Upper lobe of right lung (tissue), 1 donor: ENCODE data around the gene LITAFD. TPM values are rescaled to one million over a fixed set of nuclear protein-coding genes. Genes with fewer than 3 reads are reported as not detected.

Experiments used
- ATAC-seq: fragments of 200-7000 bp; cut with Tn5 transposase; one replicate; pipeline ENCODE4 v1.9.1; 2020; ENCODE audit warnings: mild to moderate bottlenecking, moderate library complexity
- DNase-seq: peaks from one replicate; pipeline ENCODE4 v3.0.0-alpha.2; 2020
- H3K27ac ChIP-seq: fragments of 200-600 bp; one replicate; pipeline ENCODE4 v1.8.0; 2022
- H3K27me3 ChIP-seq: fragments of 200-600 bp; one replicate; pipeline ENCODE4 v1.8.0; 2022; ENCODE audit warnings: mild to moderate bottlenecking
- H3K36me3 ChIP-seq: fragments of 200-600 bp; one replicate; pipeline ENCODE4 v1.8.0; 2022
- H3K4me1 ChIP-seq: fragments of 200-600 bp; one replicate; pipeline ENCODE4 v1.8.0; 2022
- H3K4me3 ChIP-seq: fragments of 200-600 bp; one replicate; pipeline ENCODE4 v1.8.0; 2022; ENCODE audit warnings: mild to moderate bottlenecking
- H3K9me3 ChIP-seq: fragments of 200-600 bp; one replicate; pipeline ENCODE4 v1.8.0; 2022
- CTCF ChIP-seq: fragments of 200-600 bp; IDR thresholded peaks from one replicate; pipeline ENCODE4 v1.8.0; 2022; ENCODE audit warnings: antibody characterized with exemption
- intact Hi-C: fragments of 100-400 bp; cut with DNase I; formaldehyde crosslinking; loops from one replicate; pipeline ENCODE4 v1.11.0; 2022
- total RNA-seq: library from RNA; stranded (reverse); fragmentation: NEBNext Ultra II Directional; extraction: Animal tissue kit (Norgen Biotek cat#: 25700); gene quantifications from one replicate; pipeline ENCODE4 v1.2.1, GENCODE V29; 2021
- donor health status: DM: no; HTN: yes; CAD: no; lungs with severe emphysema.

LITAFD gene
- total RNA-seq, 1 donor from 2014 or later: not detected

- intact Hi-C loops: no loop called here
- no peak for TF ChIP-seq CTCF
Measured at GRCh38 chr16:8900343-8900742, 18.2 kb downstream of the LITAFD start.

GRCh38 chr16:8901320-8901861 is 19.2 kb downstream of the LITAFD start:
- Histone ChIP-seq H3K27me3 (no peaks in the 10 kb centered on the region), H3K27ac (no peak overlapping the region), H3K4me3 (no peak overlapping the region), H3K36me3 (peaks cover 100% of the 10 kb centered on the region), H3K4me1 (no peaks in the 10 kb centered on the region), H3K9me3 (no peaks in the 10 kb centered on the region)
- DNase-seq (no peak), ATAC-seq (no peak)
- no peak for TF ChIP-seq CTCF
- intact Hi-C loops: no loop called here

More at GRCh38 chr16:8900343-8900742, 18.2 kb downstream of the LITAFD start:
- H3K9me3 ChIP-seq: no peaks in the 10 kb centered on the region
- H3K27ac ChIP-seq: no peak overlapping the region
- H3K4me3 ChIP-seq: no peak overlapping the region
- peaks cover 100% of the 10 kb centered on the region for H3K36me3 ChIP-seq
- DNase-seq (no peak), ATAC-seq (no peak)
- no peaks in the 10 kb centered on the region for H3K4me1 ChIP-seq
- no peaks in the 10 kb centered on the region for H3K27me3 ChIP-seq

- TF ChIP-seq CTCF: no peak
- DNase-seq (no peak), ATAC-seq (no peak)
- no peaks in the 10 kb centered on the region for H3K9me3 ChIP-seq
- peaks cover 100% of the 10 kb centered on the region for H3K36me3 ChIP-seq
- no peak overlapping the region for H3K4me3 ChIP-seq
- H3K4me1 ChIP-seq: no peaks in the 10 kb centered on the region
- intact Hi-C loops: no loop called here
- no peak overlapping the region for H3K27ac ChIP-seq
- H3K27me3 ChIP-seq: no peaks in the 10 kb centered on the region
Measured at GRCh38 chr16:8903004-8903403, 20.9 kb downstream of the LITAFD start.

- Histone ChIP-seq H3K9me3 (no peaks in the 10 kb centered on the region), H3K36me3 (peaks cover 100% of the 10 kb centered on the region), H3K4me1 (no peaks in the 10 kb centered on the region), H3K27ac (no peak overlapping the region), H3K27me3 (no peaks in the 10 kb centered on the region), H3K4me3 (no peak overlapping the region)
- ATAC-seq (no peak), DNase-seq (no peak)
- no peak for TF ChIP-seq CTCF
- intact Hi-C loops: no loop called here
Measured at GRCh38 chr16:8904018-8904430, 21.9 kb downstream of the LITAFD start.

- peak; percentile 26 for TF ChIP-seq CTCF
- DNase-seq (no peak), ATAC-seq (peak; percentile 31)
- peaks cover 100% of the 10 kb centered on the region for H3K36me3 ChIP-seq
- intact Hi-C loops: no loop called here
- H3K9me3 ChIP-seq: no peaks in the 10 kb centered on the region
- no peak overlapping the region for H3K27ac ChIP-seq
- no peaks in the 10 kb centered on the region for H3K4me1 ChIP-seq
- H3K27me3 ChIP-seq: no peaks in the 10 kb centered on the region
- no peak overlapping the region for H3K4me3 ChIP-seq
Measured at GRCh38 chr16:8905168-8905762, 23.1 kb downstream of the LITAFD start.
